Measurements from ENCODE around the gene TMEM35B.
"Not testable (repeated sequence)": the region's sequence is repeated elsewhere in the genome, so short reads cannot be mapped to it uniquely, and the experiment has no call there.

The TMEM35B gene

DNA sequence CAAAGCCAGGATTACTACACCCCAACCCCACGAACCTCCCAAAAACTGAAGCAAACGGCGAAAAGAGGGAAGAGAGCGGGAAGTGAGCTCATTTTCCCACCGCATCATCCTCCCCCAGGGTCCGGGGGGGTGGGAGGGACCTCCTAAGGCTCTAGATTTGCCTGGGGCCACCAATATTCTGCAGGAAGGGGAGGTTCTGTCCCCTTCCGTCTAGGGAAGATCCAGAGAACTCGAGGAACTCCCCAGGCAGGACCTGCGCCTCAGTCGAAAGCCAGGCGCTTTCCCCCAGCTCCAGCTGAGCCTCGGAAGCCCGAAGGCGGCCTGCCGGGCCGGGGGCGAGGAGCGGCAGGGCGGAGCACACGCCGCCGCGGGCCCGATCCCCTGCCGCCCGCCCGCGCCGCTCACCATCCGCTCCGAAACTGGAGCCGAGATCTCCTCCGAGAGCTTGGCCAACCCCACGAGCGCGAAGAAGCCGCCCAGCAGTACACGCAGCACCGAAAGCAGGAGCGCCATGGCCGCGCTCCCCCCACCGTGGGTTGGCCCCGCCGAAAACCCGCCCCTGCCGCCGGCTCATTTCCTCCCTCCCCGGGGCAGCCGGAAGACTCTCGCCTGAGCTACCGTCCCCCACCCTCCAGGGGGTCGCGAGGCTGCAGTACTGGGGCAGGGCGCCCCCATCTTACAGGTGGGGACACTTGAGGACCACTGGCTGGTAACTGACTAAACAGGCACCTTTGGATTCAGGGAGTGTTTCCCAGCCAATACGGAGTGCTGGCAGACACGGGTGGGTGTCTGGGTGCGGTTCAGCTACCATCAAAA lies at the start of gene TMEM35B:
TMEM35B (minus strand) TSS at position 555 of the 816 bp plus-strand sequence; CDS start at position 513, 42 bp downstream.
- DNase-seq (ENCODE audit: low read depth), result peak; percentile 20

DNA sequence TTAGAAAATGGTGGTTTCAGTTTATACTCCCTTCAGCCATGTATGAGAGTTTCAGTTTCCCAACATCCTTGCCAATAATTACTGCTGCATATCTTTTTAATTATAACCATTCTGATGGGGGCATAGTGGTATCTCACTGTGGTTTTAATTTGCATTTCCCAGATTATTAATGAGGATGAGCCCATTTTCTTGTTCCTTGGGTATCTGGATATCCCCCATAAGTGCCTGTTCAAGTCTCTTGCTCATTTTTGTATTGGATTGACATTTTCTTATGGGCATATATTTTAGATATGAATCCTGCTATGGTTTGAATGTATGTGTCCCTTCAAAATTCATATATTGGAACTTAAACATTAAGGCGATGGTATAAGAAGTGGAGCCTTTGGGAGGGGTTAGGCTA lies 48.2 kb upstream of the TMEM35B start:
- no peak for DNase-seq (ENCODE audit: low read depth)

GRCh38 chr1:35032384-35032739 lies 47.2 kb upstream of the TMEM35B start:
- no peak for DNase-seq (ENCODE audit: low read depth)

GRCh38 chr1:35030756-35031446 lies 45.8 kb upstream of the TMEM35B start:
- no peak for DNase-seq (ENCODE audit: low read depth)

- no peak for DNase-seq (ENCODE audit: low read depth)
Observed at GRCh38 chr1:35030338-35030737, 45.2 kb upstream of the TMEM35B start.

DNA sequence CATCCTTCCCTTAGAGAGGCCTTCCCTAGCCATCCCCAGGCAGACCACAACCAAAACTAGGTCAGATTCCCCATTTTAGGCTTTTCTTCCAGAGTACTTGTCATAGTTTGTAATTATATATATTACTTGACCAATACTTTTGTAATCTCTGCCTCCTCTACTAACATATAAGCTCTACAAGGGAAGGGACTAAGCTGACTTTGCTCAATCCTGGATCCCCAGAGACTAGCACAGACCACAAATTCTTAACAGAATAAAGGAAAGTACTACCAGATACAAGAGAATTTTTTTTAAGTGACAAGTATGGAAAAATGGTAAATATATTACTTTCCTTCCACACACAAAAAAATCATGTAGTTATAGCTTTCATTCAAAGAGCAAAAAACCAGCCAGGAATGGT lies 44.6 kb upstream of the TMEM35B start:
- no peak for DNase-seq (ENCODE audit: low read depth)

DNA sequence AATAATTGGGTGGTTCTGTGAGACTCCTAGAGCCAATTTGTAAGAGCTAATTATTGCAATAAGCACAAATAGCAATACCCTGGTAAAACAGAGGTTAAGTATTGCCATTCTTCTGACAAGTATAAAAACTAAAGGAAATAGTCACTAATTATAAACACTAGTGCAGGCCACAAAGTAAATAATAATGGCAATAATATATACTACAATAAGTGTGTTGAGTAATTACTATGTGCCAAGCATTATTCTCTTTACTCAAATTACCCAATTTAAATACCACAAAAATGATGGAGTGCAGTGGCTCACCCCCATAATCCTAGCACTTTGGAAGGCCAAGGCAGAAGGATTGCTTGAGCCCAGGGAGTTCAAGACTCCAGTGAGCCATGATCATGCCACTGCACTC lies 31.3 kb upstream of the TMEM35B start:
- no peak for DNase-seq (ENCODE audit: low read depth)

DNA sequence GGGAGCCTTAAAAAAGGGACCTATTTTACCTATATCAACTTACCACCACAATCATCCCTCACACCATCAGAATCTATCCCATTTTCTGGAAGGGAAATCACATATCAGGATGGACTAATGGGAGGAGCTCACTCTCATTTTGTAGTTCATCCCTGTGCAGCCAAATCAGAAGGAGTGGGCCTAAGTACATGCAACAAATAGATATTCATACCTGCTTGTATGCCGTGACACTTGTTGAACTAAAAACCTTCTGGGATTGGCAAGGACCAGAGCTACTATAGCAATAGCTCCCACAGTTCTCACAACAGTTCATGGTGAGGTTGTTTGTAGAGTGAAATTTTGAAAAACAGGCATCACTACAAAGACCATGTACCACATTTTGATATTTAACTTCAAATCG lies 29.3 kb upstream of the TMEM35B start:
- DNase-seq (ENCODE audit: low read depth), result no peak

DNA sequence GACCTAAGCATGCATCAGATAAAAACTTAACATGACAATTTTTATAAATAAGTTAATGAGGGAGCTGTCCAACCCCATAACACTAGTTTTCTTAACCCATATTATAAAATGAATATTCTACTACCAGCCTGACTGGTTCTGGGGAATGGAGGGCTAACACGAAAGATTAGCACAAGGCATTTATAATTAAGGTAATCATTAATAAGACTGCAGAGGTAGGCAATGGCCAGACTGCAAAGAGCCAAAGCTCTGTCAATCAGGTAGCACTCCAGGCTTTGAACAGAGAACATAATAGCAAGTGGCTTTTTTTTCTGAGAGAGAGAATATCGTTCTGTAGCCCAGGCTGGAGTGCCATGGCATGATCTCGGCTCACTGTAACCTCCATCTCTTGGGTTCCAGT lies 20.6 kb upstream of the TMEM35B start:
- DNase-seq (ENCODE audit: low read depth), result no peak

DNA sequence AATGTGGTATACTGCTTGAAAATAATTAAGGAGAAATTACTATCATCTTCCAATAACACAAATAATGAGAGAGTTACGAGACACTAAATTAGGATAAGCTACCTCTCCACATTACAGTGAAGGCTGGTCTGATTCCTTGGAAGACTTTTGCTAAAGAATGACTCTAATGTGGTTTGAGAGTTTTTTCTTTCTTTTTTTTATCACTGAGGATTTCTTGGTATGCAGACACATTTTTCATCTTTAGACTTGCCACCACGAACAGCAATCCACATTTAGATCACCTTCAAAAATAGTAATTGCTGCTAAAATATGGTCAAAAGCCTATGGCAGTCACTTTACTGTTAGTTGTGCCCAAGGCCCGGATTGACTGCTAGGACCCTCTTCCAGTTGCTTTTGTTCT lies 16.6 kb upstream of the TMEM35B start:
- peak; percentile 1 for DNase-seq (ENCODE audit: low read depth)

DNA sequence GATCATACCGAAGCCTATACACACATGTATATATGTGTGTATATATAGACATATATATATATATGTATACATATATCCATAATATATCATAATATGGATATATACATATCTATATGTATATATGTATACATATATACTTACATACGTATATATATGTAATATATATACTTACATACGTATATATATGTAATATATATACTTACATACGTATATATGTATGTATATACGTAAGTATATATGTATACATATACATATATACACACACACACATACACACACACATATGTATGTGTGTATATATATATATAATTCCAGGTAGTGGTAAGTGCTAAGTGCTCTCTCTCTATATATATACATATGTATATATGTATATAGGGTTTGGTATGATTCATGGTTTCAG lies 9.7 kb upstream of the TMEM35B start:
- no peak for DNase-seq (ENCODE audit: low read depth)

DNA sequence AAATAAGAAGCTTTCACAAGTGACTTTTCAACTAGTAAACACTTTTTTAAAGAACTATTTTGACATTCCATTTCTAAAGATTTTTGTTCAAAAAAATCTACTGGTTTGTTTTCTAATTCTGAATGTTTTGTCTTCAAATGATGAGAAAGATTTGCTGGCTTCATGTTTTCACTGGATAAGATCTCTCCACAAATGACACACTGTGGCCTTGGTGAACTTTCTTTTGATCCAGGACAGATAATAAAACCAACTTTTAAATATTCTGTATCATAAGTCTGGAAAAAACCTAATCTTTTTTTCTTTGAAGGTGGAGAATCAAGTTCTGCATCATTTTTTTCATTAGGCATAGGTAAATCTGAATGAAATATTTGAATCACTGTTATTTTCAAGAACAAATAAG lies 3.4 kb upstream of the TMEM35B start:
- DNase-seq (ENCODE audit: low read depth), result no peak

GRCh38 chr1:34988147-34988546 lies 3.0 kb upstream of the TMEM35B start:
- DNase-seq (ENCODE audit: low read depth), result no peak

DNA sequence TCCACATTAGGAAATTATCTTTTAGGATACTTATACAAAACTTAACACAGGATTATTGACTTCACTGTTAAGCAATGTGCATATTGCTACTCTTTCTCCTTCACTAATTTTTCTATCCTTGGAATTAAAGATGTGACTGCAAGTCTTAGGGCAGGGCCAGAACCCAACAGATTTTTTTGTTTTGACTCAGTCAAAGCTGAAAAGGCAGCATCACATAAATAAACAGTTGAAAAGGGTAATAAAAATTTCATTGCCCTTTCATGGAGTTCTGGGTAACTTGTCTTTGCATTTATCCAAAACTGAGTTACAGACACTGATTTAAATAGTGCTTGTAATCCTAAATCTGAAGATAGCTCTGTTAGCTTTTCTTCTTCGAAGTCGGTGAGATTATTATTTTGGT lies 1.9 kb upstream of the TMEM35B start:
- DNase-seq (ENCODE audit: low read depth), result peak; percentile 53

GRCh38 chr1:34985609-34985904 lies 410 bp upstream of the TMEM35B start:
- not testable (repeated sequence) for DNase-seq (ENCODE audit: low read depth)

GRCh38 chr1:34984435-34984792 lies 733 bp downstream of the TMEM35B start:
- no peak for DNase-seq (ENCODE audit: low read depth)

DNA sequence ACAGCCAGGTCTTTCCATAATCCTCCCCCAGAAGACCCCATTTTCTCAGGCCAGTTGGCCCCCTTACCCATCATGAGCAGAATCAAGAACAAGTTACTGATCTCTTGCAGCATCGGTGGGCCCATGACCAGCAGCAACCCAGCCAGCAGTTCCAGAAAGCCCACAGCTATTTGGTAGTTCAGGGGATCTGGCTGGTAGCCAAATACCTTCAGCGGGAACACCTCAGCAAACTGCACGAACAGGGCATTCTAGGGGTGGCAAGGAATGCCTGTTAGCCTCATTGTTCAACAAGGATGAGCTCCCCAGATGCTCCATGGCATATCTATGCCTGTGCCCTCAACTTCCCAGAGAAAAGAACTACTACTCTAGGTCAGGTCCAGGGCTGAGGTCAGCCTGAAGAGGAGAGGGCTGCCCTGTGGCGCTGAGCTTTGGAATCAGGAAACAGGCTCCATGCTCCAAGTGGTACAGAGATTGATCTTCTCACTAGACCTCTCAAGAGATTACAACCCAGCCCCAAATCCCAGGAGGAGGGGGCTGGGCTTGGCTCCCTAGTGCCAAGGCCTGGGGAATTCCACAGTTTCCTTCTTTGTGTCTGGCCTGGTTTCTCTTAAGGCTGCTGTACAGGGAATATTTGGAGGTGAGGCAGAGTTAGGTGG lies 1.3 kb downstream of the TMEM35B start:
- DNase-seq (ENCODE audit: low read depth), result no peak

DNA sequence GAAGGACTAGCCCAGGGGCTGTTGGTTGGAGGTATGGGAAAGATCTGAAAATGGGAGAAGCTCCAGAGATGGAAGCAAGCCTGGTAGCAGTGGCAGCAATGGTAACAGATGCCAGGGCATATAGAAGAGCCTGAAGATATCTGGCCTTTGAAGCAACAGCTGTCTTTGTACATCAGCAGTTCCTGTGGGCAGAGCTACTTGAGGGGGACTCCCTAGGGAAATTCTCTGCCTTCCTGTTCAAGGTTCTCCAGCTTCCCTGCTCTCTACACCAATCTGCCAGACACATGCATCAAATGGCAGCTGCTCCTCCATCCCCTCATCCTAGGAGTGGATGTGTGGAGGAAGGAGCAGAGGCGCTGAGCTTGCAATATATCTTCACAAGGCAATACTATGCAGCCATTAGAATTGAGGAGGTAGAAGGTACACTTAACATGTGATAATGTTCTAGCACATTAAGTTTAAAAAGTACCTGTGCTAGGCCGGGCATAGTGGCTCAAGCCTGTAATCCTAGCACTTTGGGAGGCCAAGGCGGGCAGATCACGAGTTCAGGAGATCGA lies 2.2 kb downstream of the TMEM35B start:
- DNase-seq (ENCODE audit: low read depth), result no peak

DNA sequence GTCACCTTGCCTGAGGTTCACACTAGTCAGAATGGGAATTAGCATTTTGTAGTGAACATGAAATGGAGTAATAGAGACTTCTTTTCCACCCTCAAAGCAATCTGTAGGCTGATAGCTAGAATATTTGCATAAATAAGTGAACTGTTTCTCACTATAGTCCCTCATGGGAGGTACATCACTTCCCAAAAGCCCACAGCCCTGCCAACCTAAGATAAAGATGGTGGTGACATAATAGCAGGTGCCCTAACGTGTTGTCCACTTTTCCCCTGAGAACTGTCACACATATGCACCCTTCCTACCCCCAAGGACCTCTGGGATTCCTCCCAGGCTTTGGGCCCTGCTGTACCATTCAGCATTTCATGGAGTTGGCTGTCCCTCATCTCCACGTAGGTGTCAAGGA lies 4.4 kb downstream of the TMEM35B start:
- no peak for DNase-seq (ENCODE audit: low read depth)

GRCh38 chr1:34978921-34979320 lies 6.2 kb downstream of the TMEM35B start:
- DNase-seq (ENCODE audit: low read depth), result no peak

GRCh38 chr1:34977858-34978257 lies 7.3 kb downstream of the TMEM35B start:
- DNase-seq (ENCODE audit: low read depth), result no peak

DNA sequence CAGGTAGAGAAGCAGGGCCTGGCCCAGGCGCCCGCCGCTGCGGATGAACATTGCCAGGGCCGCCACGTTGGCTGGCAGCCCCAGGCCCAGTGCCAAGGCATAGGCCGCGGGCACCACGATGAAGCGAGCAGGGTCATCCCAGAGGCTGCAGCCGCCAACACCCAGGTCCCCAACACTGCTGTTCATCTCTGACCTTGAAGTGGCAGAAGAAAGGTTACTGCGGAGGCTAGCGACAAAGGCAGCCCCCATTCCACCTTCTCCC lies 8.0 kb downstream of the TMEM35B start:
- DNase-seq (ENCODE audit: low read depth), result no peak

DNA sequence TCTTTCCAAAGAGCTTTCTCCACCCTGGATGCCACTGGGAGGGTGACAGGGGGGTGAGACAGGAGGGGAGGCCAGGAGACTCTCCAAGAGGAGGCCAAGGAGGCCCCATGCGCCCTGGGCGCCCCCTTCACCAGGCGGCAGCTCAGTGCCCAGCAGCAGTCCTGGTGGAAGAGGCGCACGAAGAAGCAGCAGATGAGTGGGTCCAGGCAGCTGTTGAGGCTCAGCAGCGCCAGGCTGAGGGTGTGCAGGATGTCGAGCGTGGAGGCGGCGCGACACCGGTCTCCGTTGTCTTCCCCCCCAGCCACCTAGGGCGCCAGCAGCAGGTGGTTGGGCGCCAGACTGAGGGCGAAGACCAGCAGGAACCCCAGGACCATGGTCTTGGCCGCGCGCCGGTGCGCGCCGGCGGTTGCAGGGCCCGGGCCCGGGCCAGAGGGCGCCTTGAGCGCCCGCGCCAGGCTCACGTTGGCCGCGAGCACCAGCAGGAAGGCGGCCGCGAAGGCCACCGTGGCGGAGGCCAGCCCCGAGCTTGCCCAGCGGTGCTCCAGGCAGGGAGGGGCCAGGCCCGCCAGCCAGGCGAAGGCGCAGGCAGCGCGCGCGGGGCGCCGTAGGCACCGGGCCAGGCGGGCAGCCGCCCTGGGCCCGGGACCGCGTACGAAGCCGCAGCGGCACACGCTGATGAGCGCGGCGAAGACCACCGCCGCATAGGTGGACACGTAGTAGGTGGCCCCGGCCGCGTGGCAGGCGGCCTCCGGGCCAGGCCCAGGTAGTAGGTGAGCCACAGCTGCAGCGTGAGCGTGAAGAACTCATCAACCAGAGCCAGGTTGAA lies 8.6 kb downstream of the TMEM35B start:
- DNase-seq (ENCODE audit: low read depth), result no peak
